Activated T-helper 1 cell treated with anti-CD3 and anti-CD28 coated beads, Interleukin-12 subunit alpha, Interleukin-12 subunit beta, Interleukin-2, Interleukin-4 antibody, amounts not matched to agents 30 ng/mL and 10 ng/mL and 1 ng/mL, durations not matched to agents 14 hours and 24 hours and 36 hours (primary cell): Measurements from ENCODE around the gene AVPI1. TPM values are rescaled to one million over a fixed set of nuclear protein-coding genes. Genes with fewer than 3 reads are reported as not detected.

Experiments used
- DNase-seq: peaks from one replicate; pipeline ENCODE4 v3.0.0; 2021; ENCODE audit warnings: low spot score
- H3K27ac Mint-ChIP-seq: one replicate; pipeline ENCODE4 v1.8.0; 2021; ENCODE audit warnings: mild to moderate bottlenecking, mixed read lengths
- H3K27me3 Mint-ChIP-seq: one replicate; pipeline ENCODE4 v1.8.0; 2022; ENCODE audit warnings: mild to moderate bottlenecking, moderate library complexity, mixed read lengths; ENCODE audit not compliant: insufficient read depth
- H3K36me3 Mint-ChIP-seq: one replicate; pipeline ENCODE4 v1.8.0; 2021; ENCODE audit warnings: low read depth, mixed read lengths
- H3K4me1 Mint-ChIP-seq: one replicate; pipeline ENCODE4 v1.8.0; 2021; ENCODE audit warnings: low read depth, mixed read lengths
- H3K4me3 Mint-ChIP-seq: one replicate; pipeline ENCODE4 v1.8.0; 2021; ENCODE audit warnings: mild to moderate bottlenecking, moderate library complexity, mixed read lengths
- H3K9me3 Mint-ChIP-seq: one replicate; pipeline ENCODE4 v1.8.0; 2021; ENCODE audit warnings: mixed read lengths
- intact Hi-C: fragments of 100-400 bp; cut with micrococcal nuclease; formaldehyde crosslinking; loops from one replicate; pipeline ENCODE4 v1.15.1; 2024
- total RNA-seq: library from RNA; stranded (reverse); gene quantifications from 2 replicates; pipeline ENCODE4 v1.2.3, GENCODE V29; 2022

Gene AVPI1
- total RNA-seq, result 0.66 and 0.93 TPM in 2 replicates

DNA sequence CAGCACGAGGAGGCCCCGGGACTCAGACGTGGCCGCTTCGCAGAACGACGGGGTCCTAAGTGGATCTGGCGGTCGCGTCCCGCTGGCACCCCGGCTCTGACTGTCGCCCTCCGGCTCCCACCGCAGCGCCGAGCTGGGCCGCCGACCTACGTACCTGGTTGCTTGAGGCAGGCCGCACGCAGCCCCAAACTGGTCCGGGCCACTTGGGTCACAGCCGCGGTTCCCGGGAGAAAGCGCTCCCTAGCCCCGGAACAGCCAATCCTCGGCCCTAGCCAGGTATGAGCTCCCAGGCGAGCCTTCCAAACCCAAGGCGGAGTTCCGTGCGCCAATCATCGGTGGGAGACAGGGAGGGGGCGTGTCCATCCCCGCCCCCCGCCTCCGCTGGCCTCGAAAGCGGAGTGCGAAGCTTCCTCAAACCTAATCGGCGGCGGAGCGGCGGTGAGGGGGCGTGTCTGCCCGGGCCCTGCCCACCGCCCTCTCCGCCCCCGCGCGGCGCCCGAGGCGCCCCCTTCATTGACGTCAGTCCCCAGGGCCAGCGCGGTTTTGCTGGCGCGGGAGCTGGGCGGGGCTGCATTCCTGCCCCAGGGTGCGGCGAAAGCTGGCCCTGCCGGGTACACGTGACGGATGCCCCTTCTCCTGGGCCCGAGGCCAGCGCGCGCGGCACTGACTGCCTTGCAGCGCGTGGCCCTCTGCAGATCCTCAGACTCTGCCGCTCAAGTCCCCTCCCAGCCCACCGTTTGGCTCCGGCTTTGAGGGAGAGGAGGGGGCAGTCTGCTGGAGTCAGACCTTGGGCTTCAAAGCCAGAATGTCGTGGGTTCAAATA is at the start of gene AVPI1:
TSS of gene AVPI1 (minus strand) at position 280 of the 823 bp plus-strand sequence. CDS start 7,336 bp downstream, outside the sequence.
- intact Hi-C loops, result loop anchor here (1.0 to 2.0 kb wide), 5 partner anchors 38 to 189 kb away; partner anchors contain the start of genes MMS19, MORN4, PI4K2A and UBTD1
- Mint-ChIP-seq H3K27me3 (peaks cover 14% of the 10 kb centered on the region), H3K4me3 (peak within 1 kb of the TSS; percentile 78), H3K36me3 (no peaks in the 10 kb centered on the region), H3K9me3 (no peaks in the 10 kb centered on the region), H3K27ac (peak within 1 kb of the TSS; percentile 68), H3K4me1 (peaks cover 14% of the 10 kb centered on the region)
- DNase-seq, result peak; percentile 92

DNA sequence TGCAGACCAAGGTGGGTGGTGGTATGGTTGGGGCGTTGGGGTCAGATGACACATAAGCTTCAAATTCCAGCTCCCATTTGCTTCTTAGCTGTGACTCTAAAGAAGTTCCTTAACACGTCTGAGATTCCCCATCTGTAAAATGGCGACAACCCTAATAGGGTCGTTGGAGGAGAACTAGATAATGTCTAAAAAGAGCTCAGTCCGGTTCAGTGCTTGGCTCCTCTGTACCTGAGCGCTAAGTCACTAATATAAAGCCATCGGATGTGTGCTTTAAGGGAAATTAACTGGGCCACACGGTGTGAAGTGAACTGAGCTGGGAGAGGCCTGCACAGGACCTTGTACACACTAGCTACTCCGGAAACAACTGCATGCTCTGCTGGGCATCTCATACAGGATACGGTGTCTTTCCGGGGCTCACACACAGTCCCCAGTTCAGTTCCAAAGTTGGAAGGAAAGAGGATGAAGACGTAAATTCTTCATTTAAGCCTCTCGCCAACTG is 49.4 kb upstream of the AVPI1 start:
- intact Hi-C loops, result loop anchor here (2.0 to 5.0 kb wide), 6 partner anchors 96 to 904 kb away; partner anchors contain the start of genes LCOR, PI4K2A and R3HCC1L
- DNase-seq, result no peak
- H3K36me3 Mint-ChIP-seq, result peaks cover 28% of the 10 kb centered on the region
- H3K27me3 Mint-ChIP-seq, result peaks cover 2% of the 10 kb centered on the region
- H3K4me1 Mint-ChIP-seq, result peaks cover 44% of the 10 kb centered on the region
- peak overlapping the region; percentile 93 for H3K4me3 Mint-ChIP-seq
- no peaks in the 10 kb centered on the region for H3K9me3 Mint-ChIP-seq
- peak overlapping the region; percentile 100 for H3K27ac Mint-ChIP-seq

GRCh38 chr10:97734021-97734420 is 47.0 kb upstream of the AVPI1 start:
- no peak for DNase-seq
- peaks cover 10% of the 10 kb centered on the region for H3K36me3 Mint-ChIP-seq
- H3K27ac Mint-ChIP-seq, result no peak overlapping the region
- intact Hi-C loops, result no loop called here
- H3K9me3 Mint-ChIP-seq, result no peaks in the 10 kb centered on the region
- peaks cover 4% of the 10 kb centered on the region for H3K27me3 Mint-ChIP-seq
- peaks cover 25% of the 10 kb centered on the region for H3K4me1 Mint-ChIP-seq
- no peak overlapping the region for H3K4me3 Mint-ChIP-seq

- peaks cover 22% of the 10 kb centered on the region for H3K4me1 Mint-ChIP-seq
- intact Hi-C loops, result no loop called here
- H3K27me3 Mint-ChIP-seq, result peaks cover 4% of the 10 kb centered on the region
- H3K9me3 Mint-ChIP-seq, result no peaks in the 10 kb centered on the region
- peaks cover 10% of the 10 kb centered on the region for H3K36me3 Mint-ChIP-seq
- DNase-seq, result no peak
- no peak overlapping the region for H3K27ac Mint-ChIP-seq
- no peak overlapping the region for H3K4me3 Mint-ChIP-seq
Measured at GRCh38 chr10:97733256-97733655, 46.2 kb upstream of the AVPI1 start.

- intact Hi-C loops, result no loop called here
- H3K27ac Mint-ChIP-seq, result no peak overlapping the region
Measured at GRCh38 chr10:97732052-97732359, 45.0 kb upstream of the AVPI1 start.

DNA sequence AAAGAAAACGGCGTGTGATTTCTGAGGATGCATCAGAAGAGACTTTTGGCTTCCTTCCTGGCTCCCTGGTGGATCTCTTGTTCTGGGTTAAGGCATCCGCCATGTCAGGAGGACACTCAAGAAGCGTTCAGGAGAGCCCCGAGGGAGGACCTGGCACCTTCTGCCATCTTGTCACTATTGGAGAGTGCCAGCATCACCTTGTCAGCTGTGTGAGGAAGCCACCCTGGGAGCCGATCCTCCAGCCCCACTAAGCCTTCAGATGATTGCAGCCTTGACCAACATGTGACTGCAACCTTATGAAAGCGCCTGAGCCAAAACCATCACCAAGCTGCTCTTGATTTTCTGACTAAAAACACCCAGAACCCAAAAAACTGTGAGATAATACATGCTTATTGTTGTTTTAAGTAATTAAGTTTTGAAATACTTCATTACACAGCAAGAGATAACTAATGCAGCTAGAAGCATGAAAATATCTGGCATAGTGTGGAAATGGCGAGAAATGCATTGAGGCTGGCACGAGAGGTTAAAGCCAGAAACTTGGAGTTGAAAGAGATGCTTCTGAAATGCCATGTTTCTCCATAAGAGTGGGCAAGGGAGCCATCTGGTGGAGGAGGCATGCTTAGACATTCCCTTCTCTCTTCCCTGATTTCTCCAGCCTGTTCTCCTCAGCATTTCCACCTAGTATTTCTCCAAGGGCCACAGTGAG is 44.5 kb upstream of the AVPI1 start:
- Mint-ChIP-seq H3K4me3 (no peak overlapping the region), H3K9me3 (no peaks in the 10 kb centered on the region)
- intact Hi-C loops, result loop anchor here (1.0 to 2.0 kb wide), 4 partner anchors 22 to 159 kb away; partner anchors contain the start of gene ANKRD2

More at GRCh38 chr10:97732052-97732359, 45.0 kb upstream of the AVPI1 start:
- H3K36me3 Mint-ChIP-seq, result peaks cover 2% of the 10 kb centered on the region
- no peak overlapping the region for H3K4me3 Mint-ChIP-seq
- DNase-seq, result no peak
- no peaks in the 10 kb centered on the region for H3K9me3 Mint-ChIP-seq
- H3K4me1 Mint-ChIP-seq, result peaks cover 13% of the 10 kb centered on the region
- H3K27me3 Mint-ChIP-seq, result peaks cover 3% of the 10 kb centered on the region

GRCh38 chr10:97729014-97729413 is 42.0 kb upstream of the AVPI1 start:
- no peak overlapping the region for H3K4me3 Mint-ChIP-seq
- intact Hi-C loops, result no loop called here
- DNase-seq, result no peak

More for the DNA sequence above, 44.5 kb upstream of the AVPI1 start:
- Mint-ChIP-seq H3K36me3 (no peaks in the 10 kb centered on the region), H3K27me3 (peaks cover 1% of the 10 kb centered on the region), H3K4me1 (peaks cover 8% of the 10 kb centered on the region), H3K27ac (no peak overlapping the region)
- DNase-seq, result no peak

GRCh38 chr10:97726636-97727178 is 39.7 kb upstream of the AVPI1 start:
- Mint-ChIP-seq H3K9me3 (no peaks in the 10 kb centered on the region), H3K4me1 (no peaks in the 10 kb centered on the region), H3K36me3 (no peaks in the 10 kb centered on the region), H3K27me3 (peaks cover 12% of the 10 kb centered on the region), H3K27ac (no peak overlapping the region), H3K4me3 (no peak overlapping the region)
- no peak for DNase-seq
- intact Hi-C loops, result loop anchor here (1.0 kb wide), 1 partner anchor 12 kb away; no protein-coding TSS in a partner anchor

More at GRCh38 chr10:97729014-97729413, 42.0 kb upstream of the AVPI1 start:
- Mint-ChIP-seq H3K4me1 (no peaks in the 10 kb centered on the region), H3K36me3 (no peaks in the 10 kb centered on the region), H3K27ac (no peak overlapping the region), H3K9me3 (no peaks in the 10 kb centered on the region), H3K27me3 (peaks cover 12% of the 10 kb centered on the region)

GRCh38 chr10:97724341-97724941 is 37.4 kb upstream of the AVPI1 start:
- H3K27ac Mint-ChIP-seq, result no peak overlapping the region
- H3K4me3 Mint-ChIP-seq, result no peak overlapping the region
- H3K4me1 Mint-ChIP-seq, result no peaks in the 10 kb centered on the region
- no peak for DNase-seq
- no peaks in the 10 kb centered on the region for H3K9me3 Mint-ChIP-seq
- H3K36me3 Mint-ChIP-seq, result no peaks in the 10 kb centered on the region
- H3K27me3 Mint-ChIP-seq, result peaks cover 12% of the 10 kb centered on the region
- intact Hi-C loops, result no loop called here

GRCh38 chr10:97723001-97723400 is 36.0 kb upstream of the AVPI1 start:
- intact Hi-C loops, result no loop called here
- Mint-ChIP-seq H3K27me3 (peaks cover 11% of the 10 kb centered on the region), H3K27ac (no peak overlapping the region)

DNA sequence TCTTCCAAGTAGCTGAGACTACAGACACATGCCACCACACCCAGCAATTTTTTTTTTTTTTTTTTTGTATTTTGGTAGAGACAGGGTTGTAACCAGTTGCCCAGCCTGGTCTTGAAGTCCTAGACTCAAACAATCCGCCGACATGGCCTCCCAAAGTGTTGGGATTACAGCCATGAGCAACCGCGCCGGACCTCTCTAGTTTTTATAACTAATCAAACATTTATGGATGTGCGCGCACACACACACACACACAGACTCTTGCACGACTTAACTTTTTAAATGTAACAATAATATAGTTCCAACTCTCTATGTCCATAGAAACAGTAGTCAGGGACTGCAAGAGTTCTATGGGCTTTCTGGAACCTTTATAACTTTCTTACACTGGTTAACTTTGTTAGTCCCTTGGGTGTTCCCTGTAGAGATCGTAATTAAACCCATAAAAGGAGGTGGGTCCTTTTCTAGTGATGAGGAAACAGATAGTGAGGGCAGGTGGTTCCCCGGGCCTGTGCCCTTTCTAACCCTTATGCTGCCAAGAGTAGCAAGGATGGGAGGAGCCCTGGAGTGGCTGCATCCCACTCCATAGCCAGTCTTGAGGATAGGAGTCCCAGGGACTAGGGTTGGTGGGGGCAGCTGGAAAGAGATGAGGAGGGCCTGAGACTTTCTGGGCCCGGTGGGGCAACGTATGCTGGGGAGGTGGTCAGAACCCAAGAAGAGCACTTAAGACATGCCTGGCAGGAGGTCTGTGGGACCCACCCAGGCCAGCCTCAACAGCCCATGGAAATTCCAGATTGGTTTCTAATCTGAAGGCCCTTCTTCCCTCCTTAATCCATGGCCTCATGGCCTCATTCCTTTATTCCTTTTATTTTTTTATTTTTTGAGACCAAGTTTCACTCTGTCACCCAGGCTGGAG is 35.1 kb upstream of the AVPI1 start:
- Mint-ChIP-seq H3K36me3 (no peaks in the 10 kb centered on the region), H3K27ac (no peak overlapping the region), H3K27me3 (peaks cover 13% of the 10 kb centered on the region), H3K4me3 (no peak overlapping the region), H3K9me3 (no peaks in the 10 kb centered on the region), H3K4me1 (no peaks in the 10 kb centered on the region)
- intact Hi-C loops, result no loop called here
- DNase-seq, result no peak

More at GRCh38 chr10:97723001-97723400, 36.0 kb upstream of the AVPI1 start:
- DNase-seq, result no peak
- Mint-ChIP-seq H3K36me3 (no peaks in the 10 kb centered on the region), H3K9me3 (no peaks in the 10 kb centered on the region), H3K4me3 (no peak overlapping the region), H3K4me1 (no peaks in the 10 kb centered on the region)

GRCh38 chr10:97719602-97720001 is 32.6 kb upstream of the AVPI1 start:
- Mint-ChIP-seq H3K27me3 (peaks cover 23% of the 10 kb centered on the region), H3K4me1 (no peaks in the 10 kb centered on the region), H3K9me3 (no peaks in the 10 kb centered on the region), H3K4me3 (no peak overlapping the region), H3K27ac (no peak overlapping the region), H3K36me3 (peaks cover 4% of the 10 kb centered on the region)
- intact Hi-C loops, result no loop called here
- no peak for DNase-seq
